GM20000 (cell line): ENCODE measurements around the gene UAP1L1.

ENCODE experiments used
- DNase-seq: peaks from one replicate; pipeline ENCODE4 v3.0.0; 2012; ENCODE audit warnings: low spot score
- CTCF ChIP-seq: IDR thresholded peaks from 2 replicates; pipeline ENCODE4 v1.5.1; 2012; ENCODE audit warnings: mild to moderate bottlenecking, control low read depth; ENCODE audit errors: extremely low read depth, missing control alignments

Gene UAP1L1

GRCh38 chr9:137130176-137130755 is 52.9 kb downstream of the UAP1L1 start:
- TF ChIP-seq CTCF = no peak
- DNase-seq = no peak
